Measurements from ENCODE around the gene P2RX3.

DNA sequence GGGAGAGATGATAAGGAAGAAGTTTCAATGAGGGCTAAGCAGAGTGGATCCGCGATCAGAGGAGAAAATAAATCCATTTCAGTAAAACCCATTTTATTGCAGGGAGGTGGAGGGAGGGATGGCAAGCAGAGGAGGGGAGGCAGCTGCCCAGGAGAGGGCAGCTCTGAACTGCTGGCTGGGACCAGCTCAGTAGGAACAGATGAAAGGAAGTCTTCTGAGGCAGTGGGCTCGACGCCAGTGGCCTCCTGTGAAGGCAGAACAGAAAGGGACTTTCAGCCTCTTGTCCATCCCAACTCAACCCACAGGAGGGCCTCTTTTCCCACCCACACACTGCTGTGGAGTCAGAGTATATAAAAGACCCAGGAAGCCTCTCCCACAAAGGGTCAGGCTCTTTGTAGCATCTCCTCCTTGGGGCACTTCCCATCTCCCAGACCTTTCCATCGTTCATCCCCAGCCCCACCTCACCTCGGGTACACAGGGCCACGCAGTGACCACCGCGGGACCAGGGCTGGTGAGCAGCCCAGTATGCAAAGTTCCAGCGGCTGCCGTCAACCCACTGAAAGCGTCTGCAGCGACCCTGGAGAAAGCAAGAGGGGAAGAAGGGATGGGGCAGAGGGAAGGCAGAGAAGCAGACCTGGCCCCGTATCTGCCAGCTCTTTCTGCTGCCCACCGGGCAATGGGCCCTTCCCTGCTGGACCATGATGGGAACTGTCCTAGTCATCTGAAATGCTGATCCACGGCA is 49.3 kb downstream of the P2RX3 start:
- TF ChIP-seq BACH1 (IDR thresholded peaks at IDR 0.05; ENCODE audit: low read length) (no peak), EZH2 (IDR thresholded peaks at IDR 0.05; ENCODE audit: low read depth, low read length, severe bottlenecking) (no peak), TBP (IDR thresholded peaks at IDR 0.05; ENCODE audit: low read depth, low read length) (no peak), CEBPB (IDR thresholded peaks at IDR 0.05; ENCODE audit: low read depth, low read length) (no peak), POLR2A (IDR thresholded peaks at IDR 0.05; ENCODE audit: control extremely low read depth in 1 of 2, low read depth in 2 of 2, low read length in 2 of 2) (no peak), SRF (IDR thresholded peaks at IDR 0.05; ENCODE audit: low read depth, low read length) (no peak)
- TF ChIP-seq, protein P1, sequence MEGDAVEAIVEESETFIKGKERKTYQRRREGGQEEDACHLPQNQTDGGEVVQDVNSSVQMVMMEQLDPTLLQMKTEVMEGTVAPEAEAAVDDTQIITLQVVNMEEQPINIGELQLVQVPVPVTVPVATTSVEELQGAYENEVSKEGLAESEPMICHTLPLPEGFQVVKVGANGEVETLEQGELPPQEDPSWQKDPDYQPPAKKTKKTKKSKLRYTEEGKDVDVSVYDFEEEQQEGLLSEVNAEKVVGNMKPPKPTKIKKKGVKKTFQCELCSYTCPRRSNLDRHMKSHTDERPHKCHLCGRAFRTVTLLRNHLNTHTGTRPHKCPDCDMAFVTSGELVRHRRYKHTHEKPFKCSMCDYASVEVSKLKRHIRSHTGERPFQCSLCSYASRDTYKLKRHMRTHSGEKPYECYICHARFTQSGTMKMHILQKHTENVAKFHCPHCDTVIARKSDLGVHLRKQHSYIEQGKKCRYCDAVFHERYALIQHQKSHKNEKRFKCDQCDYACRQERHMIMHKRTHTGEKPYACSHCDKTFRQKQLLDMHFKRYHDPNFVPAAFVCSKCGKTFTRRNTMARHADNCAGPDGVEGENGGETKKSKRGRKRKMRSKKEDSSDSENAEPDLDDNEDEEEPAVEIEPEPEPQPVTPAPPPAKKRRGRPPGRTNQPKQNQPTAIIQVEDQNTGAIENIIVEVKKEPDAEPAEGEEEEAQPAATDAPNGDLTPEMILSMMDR (IDR thresholded peaks at IDR 0.05; ENCODE audit: control extremely low read depth in 1 of 3, insufficient read depth in 1 of 3, low read depth in 1 of 3, low read length in 3 of 3) = no peak
- TF ChIP-seq, protein P2, sequence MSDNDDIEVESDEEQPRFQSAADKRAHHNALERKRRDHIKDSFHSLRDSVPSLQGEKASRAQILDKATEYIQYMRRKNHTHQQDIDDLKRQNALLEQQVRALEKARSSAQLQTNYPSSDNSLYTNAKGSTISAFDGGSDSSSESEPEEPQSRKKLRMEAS (IDR thresholded peaks at IDR 0.05) = no peak
- TF ChIP-seq, protein P3, sequence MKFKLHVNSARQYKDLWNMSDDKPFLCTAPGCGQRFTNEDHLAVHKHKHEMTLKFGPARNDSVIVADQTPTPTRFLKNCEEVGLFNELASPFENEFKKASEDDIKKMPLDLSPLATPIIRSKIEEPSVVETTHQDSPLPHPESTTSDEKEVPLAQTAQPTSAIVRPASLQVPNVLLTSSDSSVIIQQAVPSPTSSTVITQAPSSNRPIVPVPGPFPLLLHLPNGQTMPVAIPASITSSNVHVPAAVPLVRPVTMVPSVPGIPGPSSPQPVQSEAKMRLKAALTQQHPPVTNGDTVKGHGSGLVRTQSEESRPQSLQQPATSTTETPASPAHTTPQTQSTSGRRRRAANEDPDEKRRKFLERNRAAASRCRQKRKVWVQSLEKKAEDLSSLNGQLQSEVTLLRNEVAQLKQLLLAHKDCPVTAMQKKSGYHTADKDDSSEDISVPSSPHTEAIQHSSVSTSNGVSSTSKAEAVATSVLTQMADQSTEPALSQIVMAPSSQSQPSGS (IDR thresholded peaks at IDR 0.05; ENCODE audit: low read length) = no peak
- TF ChIP-seq, protein P4, sequence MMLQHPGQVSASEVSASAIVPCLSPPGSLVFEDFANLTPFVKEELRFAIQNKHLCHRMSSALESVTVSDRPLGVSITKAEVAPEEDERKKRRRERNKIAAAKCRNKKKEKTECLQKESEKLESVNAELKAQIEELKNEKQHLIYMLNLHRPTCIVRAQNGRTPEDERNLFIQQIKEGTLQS (IDR thresholded peaks at IDR 0.05; ENCODE audit: insufficient read depth, low read depth, low read length) = no peak

All from H1 (cell line).